ENCODE data around the gene SLC25A43. TPM values are rescaled to one million over a fixed set of nuclear protein-coding genes. Genes with fewer than 3 reads are reported as not detected.

The SLC25A43 gene
- total RNA-seq (2012; rRNA removed) (12.2 and 12.5 TPM in 2 replicates), polyA plus RNA-seq (2012; rRNA removed) (10.3 and 12.3 TPM in 2 replicates), Bru-seq, nascent RNA (percentile 68 among the genes with signal in this experiment), BruChase-seq, experiment 1, labeled RNA remaining after a 6-hour chase (percentile 79 among the genes with signal in this experiment), BruChase-seq, experiment 2, labeled RNA remaining after a 2-hour chase (percentile 81 among the genes with signal in this experiment)
- polyA plus RNA-seq (2012; cell fraction: cytosol; rRNA removed): 8.3 and 8.5 TPM in 2 replicates
- 3.6 and 8.0 TPM in 2 replicates for polyA plus RNA-seq (2012; cell fraction: nucleus; rRNA removed; ENCODE audit: low replicate concordance)
- long read RNA-seq, transcript SLC25A43-201 (5 exons, 2,783 nt): major isoform, 17 of 34 reads
- long read RNA-seq, partial matches to known transcripts: 11 of 34 reads
- long read RNA-seq, other reads (novel, unspliced or antisense): 5 of 34 reads

- no peak for DNase-seq
- H3K9me1 ChIP-seq (ENCODE audit: insufficient read depth, low read length): no peaks in the 10 kb centered on the region; the same call in 1 of the 2 replicates
- dilution Hi-C loops (cut with HindIII; ENCODE audit: low sequenced_read_pairs, unreplicated experiment) (no loop called here), intact Hi-C loops (cut with micrococcal nuclease) (no loop called here), in situ Hi-C loops (cut with MboI; ENCODE audit: low sequenced_read_pairs) (no loop called here)
- H2BK20ac ChIP-seq (ENCODE audit: low read depth, low read length): no peak within 1 kb of the TSS
- peak within 1 kb of the TSS; percentile 75 for H3K4ac ChIP-seq (ENCODE audit: low read depth, low read length)
- 27% methylated on average over 15 of the region's 77 CpGs; no CpG with 5 or more reads in 1 of the 2 experiments for WGBS, 2 experiments (ENCODE audit: extremely low coverage in 2 of 2, insufficient read length in 1 of 2)
- peaks cover 9% of the 10 kb centered on the region for H3K4me1 ChIP-seq (ENCODE audit: control insufficient read depth, insufficient read depth, low read length)
- H3K27me3 ChIP-seq (ENCODE audit: control insufficient read depth, insufficient read depth, low read length): no peaks in the 10 kb centered on the region
- H2BK5ac ChIP-seq (ENCODE audit: low read depth, low read length, poor library complexity, severe bottlenecking): peak within 1 kb of the TSS; percentile 62
- peak within 1 kb of the TSS; percentile 86 for H3K4me2 ChIP-seq (ENCODE audit: low read depth, low read length)
- peak within 1 kb of the TSS; percentile 90 for H2AFZ ChIP-seq (replicated peaks; ENCODE audit: low read length, poor library complexity)
- TF ChIP-seq MAZ (IDR thresholded peaks at IDR 0.05; ENCODE audit: borderline replicate concordance, low read depth, low read length) (no peak), SMC3 (IDR thresholded peaks at IDR 0.05; ENCODE audit: low read depth, low read length) (no peak), CEBPB (IDR thresholded peaks at IDR 0.05; ENCODE audit: low read depth, low read length) (0 out of 2 replicates have a peak, but pooled peaks have one; percentile 52)
- BruUV-seq (replicated peaks): no TSS peak
- CTCF ChIA-PET: no interaction called here
- H3K14ac ChIP-seq (replicated peaks; ENCODE audit: low read depth, low read length): peak within 1 kb of the TSS; percentile 63
- H3K36me3 ChIP-seq (ENCODE audit: control insufficient read depth, insufficient read depth, low read length): no peaks in the 10 kb centered on the region; the same call in 1 of the 2 replicates
- H3K18ac ChIP-seq (ENCODE audit: low read depth, low read length): peak within 1 kb of the TSS; percentile 79
- peak within 1 kb of the TSS; percentile 71 for H3K27ac ChIP-seq (ENCODE audit: insufficient read depth, low read length)
- H3K23ac ChIP-seq (ENCODE audit: low read depth, low read length): peak within 1 kb of the TSS; percentile 67
- H3K9ac ChIP-seq (ENCODE audit: low read depth, low read length): peak within 1 kb of the TSS; percentile 75
- peak within 1 kb of the TSS; percentile 81 for H3K4me3 ChIP-seq (ENCODE audit: insufficient read depth, low read depth, low read length)
- H4K5ac ChIP-seq (ENCODE audit: low read depth, low read length): peak within 1 kb of the TSS; percentile 75
- POLR2A ChIA-PET (ENCODE audit: unreplicated experiment): no interaction called here
- peak within 1 kb of the TSS; percentile 66; the same call in 1 of the 2 replicates for H4K91ac ChIP-seq (ENCODE audit: insufficient read depth, low read depth, low read length)
- no peaks in the 10 kb centered on the region for H4K20me1 ChIP-seq (ENCODE audit: insufficient read depth, low read length)
- H4K8ac ChIP-seq (ENCODE audit: low read depth in 2 of 2, low read length in 2 of 2): peak within 1 kb of the TSS; percentile 88 to 97
- peak; percentile 93 for ATAC-seq (ENCODE audit: low read depth)
- H2AK9ac ChIP-seq (replicated peaks; ENCODE audit: low read depth, low read length, poor library complexity): peak within 1 kb of the TSS; percentile 88
- no peaks in the 10 kb centered on the region for H3K9me3 ChIP-seq (ENCODE audit: control insufficient read depth, insufficient read depth, low read length)
- H3K79me1 ChIP-seq (ENCODE audit: low read depth in 1 of 2, low read length in 2 of 2): peaks cover 8 to 21% of the 10 kb centered on the region in 2 experiments; a peak in 3 of 4 replicates
- no peak within 1 kb of the TSS for H2BK15ac ChIP-seq (ENCODE audit: low read depth, low read length)
- H2BK120ac ChIP-seq (ENCODE audit: low read depth, low read length): peak within 1 kb of the TSS; percentile 46
- H3K56ac ChIP-seq (ENCODE audit: extremely low read depth, insufficient read depth, low read length): peak within 1 kb of the TSS; percentile 77; the same call in 1 of the 2 replicates
- H2AK5ac ChIP-seq (ENCODE audit: low read depth, low read length): peak within 1 kb of the TSS; percentile 15; the same call in 1 of the 2 replicates
Observed at GRCh38 chrX:119398974-119399771, at the start of gene SLC25A43. TSS of gene SLC25A43 (plus strand) at chrX:119399336. CDS start at chrX:119399404, 68 bp downstream.
